ENCODE measurements around the gene STYXL1.

The STYXL1 gene

DNA sequence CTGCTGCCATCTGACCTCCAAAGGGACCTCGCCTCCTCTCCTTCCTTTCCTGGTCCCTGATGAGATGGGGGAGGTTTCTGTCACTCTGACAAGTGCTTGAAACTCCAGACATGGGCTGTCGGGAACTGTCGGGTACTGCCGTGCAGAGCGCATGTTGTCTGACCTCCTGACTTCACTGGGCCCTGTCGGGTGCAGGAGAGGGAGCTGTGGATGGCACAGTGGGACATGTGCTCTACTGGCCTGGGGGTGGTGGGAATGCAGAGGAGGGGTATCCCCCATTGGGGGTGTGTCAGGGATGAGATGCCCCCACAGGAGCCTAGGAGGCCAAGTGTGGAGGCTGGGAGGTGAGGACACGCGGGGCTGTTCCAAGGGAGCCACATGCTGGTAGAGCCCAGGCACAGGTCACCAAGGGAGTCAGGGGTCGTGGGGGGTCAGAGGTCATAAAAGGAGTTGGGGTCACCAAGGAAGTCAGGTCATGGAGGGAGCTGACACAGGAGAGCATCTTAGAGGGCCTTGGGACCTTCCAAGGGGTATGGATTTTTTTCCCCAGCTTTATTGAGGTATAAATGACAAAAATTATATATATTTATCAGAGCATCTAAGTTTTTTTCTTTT lies 84.3 kb downstream of the STYXL1 start:
- no peak for FAIRE-seq
- TF ChIP-seq POLR2A (IDR thresholded peaks at IDR 0.05; ENCODE audit: low read depth, low read length), result no peak
- DNase-seq (ENCODE audit: insufficient read length, low spot score), result no peak

DNA sequence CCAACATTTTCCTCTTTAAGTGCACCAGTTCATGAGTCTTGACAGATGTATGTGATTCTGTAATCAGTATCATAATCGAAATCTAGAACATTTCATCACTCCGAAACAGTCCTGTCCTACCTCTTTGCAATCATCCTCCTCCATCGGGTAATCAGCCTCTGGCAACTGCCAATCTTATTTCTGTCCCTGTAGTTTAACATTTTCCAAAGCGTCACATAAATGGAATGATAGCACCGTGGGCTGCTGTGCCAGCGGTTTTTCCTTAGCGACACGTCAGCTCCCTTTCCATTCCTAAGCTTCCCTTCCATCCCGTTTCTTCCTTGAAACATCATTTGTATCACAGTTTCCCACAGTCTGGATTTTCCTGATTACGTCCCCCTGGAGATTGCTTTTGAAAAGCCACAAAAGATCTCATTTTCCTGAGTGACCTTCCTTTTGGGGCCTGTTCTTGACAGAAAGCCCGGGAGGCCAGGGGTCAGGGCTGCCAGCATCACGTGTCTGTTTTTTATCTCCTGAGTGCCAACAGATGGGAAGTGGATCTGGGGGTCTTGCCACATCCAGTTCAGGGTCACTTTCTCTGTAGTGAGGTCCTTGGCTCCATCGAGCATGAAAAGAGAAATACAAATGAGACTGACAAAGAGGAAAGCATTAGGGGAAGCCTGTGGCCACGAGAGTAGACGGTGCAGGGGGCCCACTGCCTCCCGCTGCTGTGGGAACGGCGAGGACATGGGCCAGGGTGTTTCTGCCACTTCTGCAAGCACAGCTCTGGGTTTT lies 85.0 kb downstream of the STYXL1 start:
- FAIRE-seq (no peak), DNase-seq (ENCODE audit: insufficient read length, low spot score) (no peak)
- no peak for TF ChIP-seq POLR2A (IDR thresholded peaks at IDR 0.05; ENCODE audit: low read depth, low read length)

DNA sequence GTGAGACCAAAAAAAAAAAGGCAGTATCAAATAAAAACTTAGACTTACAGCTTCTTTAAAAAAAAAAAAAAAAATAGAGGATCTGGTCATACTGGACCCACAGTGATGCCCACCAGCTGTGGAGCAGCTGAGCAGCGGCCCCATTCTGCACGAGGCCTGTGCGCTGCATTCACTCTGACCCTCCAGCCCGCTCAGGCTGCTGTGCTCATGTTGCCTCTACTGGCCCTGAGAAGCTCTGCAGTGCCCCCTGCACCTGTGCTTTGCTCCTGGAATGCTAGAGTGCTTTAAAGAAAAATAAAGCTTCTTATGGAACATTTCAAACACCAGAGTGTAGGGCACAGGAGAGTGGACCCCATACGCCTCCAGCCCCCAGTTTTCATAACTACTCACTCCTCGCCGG lies 86.6 kb downstream of the STYXL1 start:
- FAIRE-seq, result no peak
- no peak for DNase-seq (ENCODE audit: insufficient read length, low spot score)
- TF ChIP-seq POLR2A (IDR thresholded peaks at IDR 0.05; ENCODE audit: low read depth, low read length), result no peak

DNA sequence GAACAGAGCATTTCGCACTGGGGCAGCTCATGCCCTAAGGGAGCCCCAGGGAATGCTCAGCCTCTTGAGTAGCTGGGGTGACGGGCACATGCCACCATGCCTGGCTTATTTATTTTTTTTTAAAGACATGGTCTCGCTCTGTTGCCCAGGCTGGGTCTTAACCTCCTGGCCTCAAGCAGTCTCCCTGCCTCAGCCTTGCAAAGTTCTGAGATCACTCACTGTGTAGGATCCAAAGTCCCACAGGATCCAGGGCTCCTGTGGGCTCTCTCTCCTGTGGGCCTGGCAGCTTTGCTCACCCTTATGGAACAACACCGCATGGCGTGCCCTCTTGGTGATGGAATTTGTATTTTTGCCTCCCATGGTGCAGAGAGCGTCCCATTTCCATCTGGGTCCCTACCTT lies 87.4 kb downstream of the STYXL1 start:
- FAIRE-seq, result no peak
- no peak for TF ChIP-seq POLR2A (IDR thresholded peaks at IDR 0.05; ENCODE audit: low read depth, low read length)
- DNase-seq (ENCODE audit: insufficient read length, low spot score), result no peak

DNA sequence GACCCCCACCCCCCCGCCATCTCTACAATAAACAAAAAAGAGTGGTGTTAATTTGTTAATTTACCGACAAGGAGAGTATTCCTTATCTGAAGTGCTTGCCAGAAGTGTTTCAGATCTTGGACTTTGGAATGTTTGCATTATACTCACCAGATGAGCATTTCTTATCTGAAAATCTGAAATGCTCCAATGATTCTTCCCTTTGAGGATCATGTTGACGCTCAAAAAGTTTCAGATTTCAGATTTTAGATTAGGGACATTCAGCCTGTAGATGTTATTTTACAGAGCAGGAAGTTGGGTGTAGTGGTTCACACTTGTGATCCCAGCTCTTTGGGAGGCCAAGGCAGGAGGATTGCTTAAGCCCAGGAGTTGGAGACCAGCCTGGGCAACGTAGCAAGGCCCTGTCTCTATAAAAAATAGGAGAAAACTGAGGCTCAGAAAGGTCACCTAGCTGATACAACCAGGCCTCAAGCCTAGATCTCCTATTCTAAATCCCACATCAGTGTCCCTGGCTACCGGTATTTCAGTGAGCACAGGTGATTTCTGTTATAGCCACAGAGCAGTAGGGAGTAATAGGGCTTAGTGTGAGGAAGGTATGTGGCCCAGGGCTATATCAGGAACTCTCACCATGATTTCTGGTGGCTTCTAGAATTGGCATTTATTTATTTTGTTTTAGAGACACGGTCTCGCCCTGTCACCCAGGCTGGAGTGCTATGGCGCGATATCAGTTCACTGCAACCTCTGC lies 88.8 kb downstream of the STYXL1 start:
- FAIRE-seq (no peak), DNase-seq (ENCODE audit: insufficient read length, low spot score) (no peak)
- no peak for TF ChIP-seq POLR2A (IDR thresholded peaks at IDR 0.05; ENCODE audit: low read depth, low read length)

DNA sequence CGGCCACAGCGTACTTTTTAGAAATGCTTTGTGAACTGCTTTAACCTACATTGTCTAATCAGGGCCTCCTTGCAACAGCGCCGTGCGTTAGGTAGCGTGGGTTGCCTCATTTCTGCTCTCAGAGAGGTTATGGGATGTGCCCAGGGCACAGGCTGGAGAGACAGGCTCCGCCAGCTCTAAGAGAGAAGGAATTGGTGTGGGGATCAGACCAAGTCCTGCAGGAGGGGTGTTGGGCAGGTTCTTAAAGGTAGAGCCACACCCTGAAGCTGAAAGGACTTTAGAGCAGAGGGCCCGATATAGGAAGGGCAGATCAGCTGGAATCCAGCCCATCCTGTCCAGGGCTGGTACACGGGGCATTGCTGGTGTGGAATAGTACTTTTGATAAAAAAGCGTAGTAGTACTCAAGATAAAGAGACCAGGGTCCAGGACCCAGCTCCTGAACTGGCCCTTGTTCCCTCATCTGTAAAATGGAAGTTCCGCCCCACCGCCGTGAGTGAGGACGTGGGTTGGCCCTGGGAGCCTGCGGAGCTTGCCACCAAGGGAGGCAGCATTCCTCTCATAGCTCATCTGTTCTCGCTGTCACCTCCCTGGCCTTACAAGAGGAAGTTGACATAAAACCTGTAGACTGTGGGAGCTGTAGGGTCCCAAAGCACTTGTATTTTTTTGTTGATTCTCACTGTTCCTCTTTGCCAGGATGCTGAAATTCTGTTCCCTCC lies 90.6 kb downstream of the STYXL1 start:
- DNase-seq (ENCODE audit: insufficient read length, low spot score) (no peak), FAIRE-seq (no peak)
- no peak for TF ChIP-seq POLR2A (IDR thresholded peaks at IDR 0.05; ENCODE audit: low read depth, low read length)

DNA sequence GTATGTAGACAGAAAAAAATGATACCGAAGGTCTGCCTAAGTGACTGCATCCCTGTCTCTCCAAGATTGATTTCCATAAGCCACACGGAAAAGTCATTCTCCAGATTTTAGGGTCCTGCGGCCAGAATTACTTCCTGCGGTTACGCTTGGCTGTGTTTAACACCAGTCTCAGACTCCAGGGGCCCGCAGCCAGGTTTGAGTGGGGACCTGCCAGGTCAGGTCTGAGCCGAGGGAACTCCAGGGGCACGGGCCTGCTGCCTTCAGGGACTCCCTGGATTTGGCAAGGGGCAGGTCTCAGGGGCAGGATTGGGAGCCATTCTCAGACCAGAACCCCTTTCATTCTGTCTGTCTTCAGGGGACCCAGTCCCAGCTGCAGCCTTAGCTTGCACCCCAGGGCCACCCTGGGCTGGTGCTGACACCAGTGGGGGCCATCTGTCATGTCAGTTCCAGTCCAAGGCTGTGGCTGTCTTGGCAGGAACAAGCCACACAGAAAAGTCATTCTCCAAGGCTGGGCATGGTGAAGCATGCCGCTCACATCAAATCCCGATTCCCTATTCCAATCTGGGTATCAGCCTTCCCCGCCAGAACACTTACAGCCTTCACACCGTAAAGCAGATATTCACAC lies 92.4 kb downstream of the STYXL1 start:
- no peak for TF ChIP-seq POLR2A (IDR thresholded peaks at IDR 0.05; ENCODE audit: low read depth, low read length)
- DNase-seq (ENCODE audit: insufficient read length, low spot score) (no peak), FAIRE-seq (no peak)

DNA sequence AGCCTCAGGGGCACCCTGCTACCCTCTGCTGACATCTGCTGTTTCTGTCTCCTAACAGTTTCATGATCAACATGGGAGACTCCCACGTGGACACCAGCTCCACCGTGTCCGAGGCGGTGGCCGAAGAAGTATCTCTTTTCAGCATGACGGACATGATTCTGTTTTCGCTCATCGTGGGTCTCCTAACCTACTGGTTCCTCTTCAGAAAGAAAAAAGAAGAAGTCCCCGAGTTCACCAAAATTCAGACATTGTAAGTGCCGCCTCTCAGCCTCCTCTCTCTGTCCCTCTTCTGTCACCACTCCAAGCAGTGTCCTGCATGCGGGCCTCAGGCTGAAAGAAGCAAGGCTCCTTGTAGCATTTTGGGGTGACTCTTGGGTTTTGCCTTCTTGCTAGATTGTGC lies 93.9 kb downstream of the STYXL1 start:
- FAIRE-seq (no peak), DNase-seq (ENCODE audit: insufficient read length, low spot score) (no peak)
- TF ChIP-seq POLR2A (IDR thresholded peaks at IDR 0.05; ENCODE audit: low read depth, low read length), result no peak

DNA sequence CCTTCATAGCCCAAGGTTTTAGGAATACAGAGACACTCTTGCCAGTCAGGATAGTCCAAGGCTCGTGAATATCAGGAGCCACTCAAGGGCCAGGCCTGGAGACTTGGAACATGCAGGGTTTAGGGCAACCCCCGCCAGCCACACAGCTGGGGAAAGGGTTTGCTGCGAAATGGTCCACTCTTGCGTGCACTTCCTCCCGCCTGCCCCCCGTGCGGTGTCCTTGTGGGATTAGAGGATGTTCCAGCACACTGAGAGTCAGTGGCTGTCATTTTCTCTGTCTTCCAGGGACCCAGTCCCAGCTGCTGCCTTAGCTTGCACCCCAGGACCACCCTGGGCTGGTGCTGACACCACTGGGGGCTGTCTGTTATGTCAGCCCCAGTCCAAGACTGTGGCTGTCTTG lies 94.4 kb downstream of the STYXL1 start:
- TF ChIP-seq POLR2A (IDR thresholded peaks at IDR 0.05; ENCODE audit: low read depth, low read length), result no peak

DNA sequence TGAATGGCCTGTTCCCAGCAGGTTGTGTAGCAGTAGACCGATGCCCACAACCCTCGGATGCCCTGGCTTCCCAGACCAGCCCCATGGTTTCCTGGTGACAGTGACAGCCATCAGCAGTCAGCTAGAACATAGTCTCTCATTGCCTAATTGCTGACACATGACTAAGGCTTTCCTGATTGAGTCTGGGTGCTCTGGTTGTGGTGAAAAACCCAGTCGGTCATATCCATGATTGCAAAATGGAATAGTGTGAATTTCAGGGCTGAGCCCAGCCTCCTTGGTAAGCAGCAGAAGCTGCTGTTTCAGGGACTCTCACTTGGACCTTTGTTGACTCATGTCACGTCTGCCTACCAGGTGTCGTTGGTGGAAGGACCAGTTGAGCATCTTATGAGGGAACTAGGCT lies 96.3 kb downstream of the STYXL1 start:
- no peak for TF ChIP-seq POLR2A (IDR thresholded peaks at IDR 0.05; ENCODE audit: low read depth, low read length)
- DNase-seq (ENCODE audit: insufficient read length, low spot score) (no peak), FAIRE-seq (no peak)

More for the DNA sequence above, 94.4 kb downstream of the STYXL1 start:
- no peak for FAIRE-seq
- no peak for DNase-seq (ENCODE audit: insufficient read length, low spot score)

DNA sequence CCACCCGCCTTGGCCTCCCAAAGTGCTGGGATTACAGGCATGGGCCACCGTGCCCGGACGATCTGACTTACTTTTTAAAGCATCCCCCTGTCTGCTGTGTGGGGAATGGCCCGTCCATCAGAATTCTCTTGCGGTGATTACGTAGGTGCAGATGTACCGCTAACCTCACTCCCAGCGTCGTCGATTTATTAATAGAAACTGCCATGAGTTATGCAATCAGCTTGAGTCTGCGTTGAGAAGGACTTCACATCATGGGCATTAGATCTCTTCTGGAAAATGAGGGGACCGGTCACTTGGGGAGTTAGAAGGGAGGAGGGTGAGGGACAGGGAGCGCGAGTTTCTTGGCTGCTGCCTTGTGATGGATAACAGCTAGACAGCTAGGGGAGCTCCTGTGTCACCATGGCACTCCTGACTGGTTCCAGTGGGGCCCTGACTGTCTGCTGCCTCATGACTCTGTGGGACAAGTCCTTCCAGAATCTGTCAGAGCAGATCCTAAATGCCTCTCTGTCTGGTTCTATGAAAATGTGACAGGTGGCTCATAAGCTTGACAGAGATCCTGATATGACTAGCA lies 97.6 kb downstream of the STYXL1 start:
- FAIRE-seq, result no peak
- no peak for TF ChIP-seq POLR2A (IDR thresholded peaks at IDR 0.05; ENCODE audit: low read depth, low read length)
- DNase-seq (ENCODE audit: insufficient read length, low spot score), result no peak

DNA sequence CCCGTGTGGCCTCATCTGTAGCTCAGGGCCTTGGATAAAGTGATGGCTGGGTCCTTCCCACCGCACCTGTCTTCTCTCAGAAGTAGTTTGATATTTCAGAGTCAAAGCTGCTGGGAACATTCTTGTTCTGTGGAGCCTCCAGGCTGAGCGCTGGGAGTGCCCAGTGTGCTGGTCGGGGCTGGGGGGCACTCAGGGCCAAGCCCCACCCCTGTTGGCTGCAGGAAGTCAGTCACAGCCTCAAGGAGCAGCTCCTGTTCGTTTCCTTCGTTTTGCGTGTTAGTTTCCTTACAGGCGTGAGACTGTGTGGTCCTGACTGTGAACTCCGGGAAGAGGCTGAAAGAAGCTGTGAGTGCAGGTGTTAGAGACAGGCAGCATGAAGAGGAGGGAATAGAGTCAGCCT lies 99.6 kb downstream of the STYXL1 start:
- TF ChIP-seq POLR2A (IDR thresholded peaks at IDR 0.05; ENCODE audit: low read depth, low read length), result no peak
- DNase-seq (ENCODE audit: insufficient read length, low spot score) (no peak), FAIRE-seq (no peak)
